Left ventricle myocardium inferior (tissue), 1 donor: ENCODE measurements around the gene CRIM1. TPM values are rescaled to one million over a fixed set of nuclear protein-coding genes. Genes with fewer than 3 reads are reported as not detected.

ENCODE experiments used
- DNase-seq: peaks from one replicate; pipeline ENCODE4 v3.0.0-alpha.2; 2020
- H3K27ac ChIP-seq: fragments of 200-600 bp; replicated peaks from 2 replicates; pipeline ENCODE4 v1.8.0; 2021
- H3K27me3 ChIP-seq: fragments of 200-600 bp; 2 replicates; pipeline ENCODE4 v1.8.0; 2021; ENCODE audit warnings: low read depth
- H3K36me3 ChIP-seq: fragments of 200-600 bp; 2 replicates; pipeline ENCODE4 v1.8.0; 2021
- H3K4me1 ChIP-seq: fragments of 200-600 bp; 2 replicates; pipeline ENCODE4 v1.8.0; 2021
- H3K4me3 ChIP-seq: fragments of 200-600 bp; 2 replicates; pipeline ENCODE4 v1.8.0; 2021; ENCODE audit warnings: mild to moderate bottlenecking, moderate library complexity
- H3K9me3 ChIP-seq: fragments of 200-600 bp; replicated peaks from 2 replicates; pipeline ENCODE4 v1.8.0; 2021
- CTCF ChIP-seq: fragments of 200-600 bp; IDR thresholded peaks from 2 replicates; pipeline ENCODE4 v1.8.0; 2021; ENCODE audit warnings: antibody characterized with exemption, mild to moderate bottlenecking, borderline replicate concordance
- intact Hi-C: fragments of 100-400 bp; cut with micrococcal nuclease; formaldehyde crosslinking; loops from one replicate; pipeline ENCODE4 v1.11.0; 2022
- total RNA-seq: library from RNA; stranded (reverse); fragmentation: NEBNext Ultra II Directional; extraction: Animal tissue kit (Norgen Biotek cat#: 25700); gene quantifications from one replicate; pipeline ENCODE4 v1.2.1, GENCODE V29; 2021
- donor health status: DM: no; HTN: yes; CAD: no; lungs with severe emphysema.

Gene CRIM1
- total RNA-seq, 1 donor from 2014 or later, result 45.6 TPM

GRCh38 chr2:36559221-36559942, 203.8 kb downstream of the CRIM1 start:
- no peak for DNase-seq
- Histone ChIP-seq H3K27ac (no peak overlapping the region), H3K4me1 (peaks cover 24% of the 10 kb centered on the region), H3K27me3 (no peaks in the 10 kb centered on the region), H3K36me3 (peaks cover 25% of the 10 kb centered on the region), H3K9me3 (no peaks in the 10 kb centered on the region), H3K4me3 (no peak overlapping the region)
- intact Hi-C loops, result no loop called here
- no peak for TF ChIP-seq CTCF

- intact Hi-C loops, result no loop called here
- Histone ChIP-seq H3K27ac (peak overlapping the region; percentile 76), H3K4me1 (peaks cover 24% of the 10 kb centered on the region), H3K9me3 (no peaks in the 10 kb centered on the region), H3K36me3 (peaks cover 12% of the 10 kb centered on the region), H3K27me3 (no peaks in the 10 kb centered on the region), H3K4me3 (no peak overlapping the region)
- TF ChIP-seq CTCF, result no peak
- no peak for DNase-seq
These were observed 205.1 kb downstream of the CRIM1 start for GRCh38 chr2:36560726-36561125.

GRCh38 chr2:36561237-36561944, 205.8 kb downstream of the CRIM1 start:
- Histone ChIP-seq H3K4me3 (no peak overlapping the region), H3K36me3 (peaks cover 15% of the 10 kb centered on the region), H3K4me1 (peaks cover 24% of the 10 kb centered on the region), H3K27ac (peak overlapping the region; percentile 76), H3K27me3 (no peaks in the 10 kb centered on the region), H3K9me3 (no peaks in the 10 kb centered on the region)
- intact Hi-C loops, result no loop called here
- no peak for TF ChIP-seq CTCF
- DNase-seq, result no peak

- Histone ChIP-seq H3K9me3 (no peaks in the 10 kb centered on the region), H3K36me3 (peaks cover 22% of the 10 kb centered on the region), H3K4me3 (no peak overlapping the region), H3K27ac (peak overlapping the region; percentile 76), H3K27me3 (no peaks in the 10 kb centered on the region), H3K4me1 (peaks cover 24% of the 10 kb centered on the region)
- no peak for TF ChIP-seq CTCF
- no peak for DNase-seq
- intact Hi-C loops, result no loop called here
These were observed 206.7 kb downstream of the CRIM1 start for GRCh38 chr2:36562240-36562639.

- intact Hi-C loops, result no loop called here
- peaks cover 23% of the 10 kb centered on the region for H3K36me3 ChIP-seq
These were observed 207.5 kb downstream of the CRIM1 start for GRCh38 chr2:36562973-36563532.

More at GRCh38 chr2:36562973-36563532, 207.5 kb downstream of the CRIM1 start:
- no peak overlapping the region for H3K4me3 ChIP-seq
- H3K9me3 ChIP-seq, result no peaks in the 10 kb centered on the region
- peaks cover 28% of the 10 kb centered on the region for H3K4me1 ChIP-seq
- DNase-seq, result no peak
- peak overlapping the region; percentile 76 for H3K27ac ChIP-seq
- no peaks in the 10 kb centered on the region for H3K27me3 ChIP-seq
- TF ChIP-seq CTCF, result no peak
